Measurements from ENCODE around the gene CACNB2. TPM values are rescaled to one million over a fixed set of nuclear protein-coding genes. Genes with fewer than 3 reads are reported as not detected.

Gene CACNB2
- total RNA-seq, 1 experiment from 2014 or later: 0.07 TPM

DNA sequence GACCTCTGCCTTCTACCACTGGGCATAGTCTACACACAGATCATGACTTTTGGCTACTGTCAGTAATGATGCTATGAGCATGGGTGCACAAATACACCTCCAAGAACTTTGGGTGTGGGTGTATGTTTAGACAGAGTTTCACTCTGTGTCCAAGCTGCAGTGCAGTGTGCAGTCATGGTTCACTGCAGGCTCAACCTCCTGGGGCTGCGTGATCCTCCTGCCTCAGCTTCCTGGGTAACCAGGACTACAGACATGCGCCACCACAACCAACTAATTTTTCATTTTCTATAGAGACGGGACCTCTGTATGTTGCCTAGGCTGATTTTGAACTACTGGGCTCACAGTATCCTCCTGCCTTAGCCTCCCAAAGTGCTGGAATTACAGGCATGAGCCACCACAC lies 316.8 kb downstream of the CACNB2 start:
- BruUV-seq (replicated peaks): no TSS peak
- TF ChIP-seq EZH2phosphoT487 (IDR thresholded peaks at IDR 0.05; ENCODE audit: borderline replicate concordance, low read length) (no peak), EZH2 (IDR thresholded peaks at IDR 0.05; ENCODE audit: low read length, unreplicated experiment) (no peak), CTCF (conservative IDR thresholded peaks at IDR 0.05; ENCODE audit: low read depth, low read length) (no peak)

DNA sequence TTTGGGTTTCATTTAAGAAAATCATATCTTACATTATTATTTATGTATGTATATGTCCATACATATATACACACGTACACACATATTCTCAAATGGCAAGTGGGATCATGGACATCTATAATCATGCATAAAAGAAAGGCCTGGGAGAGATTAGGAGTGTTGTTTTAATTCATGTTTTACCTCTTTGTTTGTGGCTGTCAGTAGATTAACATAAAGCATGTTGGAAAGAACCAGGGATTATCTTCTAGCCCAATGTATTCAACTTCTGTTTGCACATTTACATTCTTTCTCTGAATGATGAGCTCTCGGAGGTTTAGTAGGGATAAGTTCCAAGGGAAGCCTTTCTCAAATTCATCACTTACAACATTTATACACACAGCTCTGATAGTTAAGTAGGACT lies 319.8 kb downstream of the CACNB2 start:
- H3K9me2 ChIP-seq (replicated peaks; ENCODE audit: low read length): no peaks in the 10 kb centered on the region
- ATAC-seq: no peak
- H3K36me3 ChIP-seq (ENCODE audit: low read depth, low read length): no peaks in the 10 kb centered on the region
- no peaks in the 10 kb centered on the region for H3F3A ChIP-seq (ENCODE audit: low read length, unreplicated experiment)
- ChIA-PET POLR2A (ENCODE audit: unreplicated experiment) (no interaction called here), CTCF (no interaction called here)
- no peaks in the 10 kb centered on the region for H3K9me3 ChIP-seq (ENCODE audit: low read length)
- H4K20me1 ChIP-seq (ENCODE audit: low read length): no peaks in the 10 kb centered on the region
- no peak overlapping the region for H3K9ac ChIP-seq (ENCODE audit: low read length)
- no TSS peak for BruUV-seq (replicated peaks)
- no peaks in the 10 kb centered on the region for H3K27me3 ChIP-seq (ENCODE audit: low read length)
- no peak for DNase-seq
- no peak overlapping the region for H2AFZ ChIP-seq (ENCODE audit: low read length)
- H3K4me1 ChIP-seq (ENCODE audit: insufficient read depth, low read length): no peaks in the 10 kb centered on the region
- no peak for TF ChIP-seq CTCF (conservative IDR thresholded peaks at IDR 0.05; ENCODE audit: low read depth, low read length)
- TF ChIP-seq EZH2phosphoT487 (IDR thresholded peaks at IDR 0.05; ENCODE audit: borderline replicate concordance, low read length): no peak
- no peak for TF ChIP-seq EZH2 (IDR thresholded peaks at IDR 0.05; ENCODE audit: low read length, unreplicated experiment)
- H3K79me2 ChIP-seq (ENCODE audit: low read length): no peaks in the 10 kb centered on the region
- no peak overlapping the region for H3K4me2 ChIP-seq (ENCODE audit: low read length)
- intact Hi-C loops (cut with micrococcal nuclease): no loop called here
- H3K4me3 ChIP-seq (ENCODE audit: low read length): no peak overlapping the region
- no peak overlapping the region for H3K27ac ChIP-seq (ENCODE audit: low read length)

More for the DNA sequence above, 316.8 kb downstream of the CACNB2 start:
- no peaks in the 10 kb centered on the region for H3K9me3 ChIP-seq (ENCODE audit: low read length)
- H3K9me2 ChIP-seq (replicated peaks; ENCODE audit: low read length): no peaks in the 10 kb centered on the region
- H3K79me2 ChIP-seq (ENCODE audit: low read length): no peaks in the 10 kb centered on the region
- DNase-seq (no peak), ATAC-seq (no peak)
- H3K36me3 ChIP-seq (ENCODE audit: low read depth, low read length): no peaks in the 10 kb centered on the region
- no peak overlapping the region for H3K4me2 ChIP-seq (ENCODE audit: low read length)
- CTCF ChIA-PET: no interaction called here
- H3K27me3 ChIP-seq (ENCODE audit: low read length): no peaks in the 10 kb centered on the region
- H2AFZ ChIP-seq (ENCODE audit: low read length): no peak overlapping the region
- intact Hi-C loops (cut with micrococcal nuclease): no loop called here
- H3K27ac ChIP-seq (ENCODE audit: low read length): no peak overlapping the region
- H3K9ac ChIP-seq (ENCODE audit: low read length): no peak overlapping the region
- no peaks in the 10 kb centered on the region for H3F3A ChIP-seq (ENCODE audit: low read length, unreplicated experiment)
- H3K4me3 ChIP-seq (ENCODE audit: low read length): no peak overlapping the region
- H3K4me1 ChIP-seq (ENCODE audit: insufficient read depth, low read length): no peaks in the 10 kb centered on the region
- no peaks in the 10 kb centered on the region for H4K20me1 ChIP-seq (ENCODE audit: low read length)
- POLR2A ChIA-PET (ENCODE audit: unreplicated experiment): no interaction called here

DNA sequence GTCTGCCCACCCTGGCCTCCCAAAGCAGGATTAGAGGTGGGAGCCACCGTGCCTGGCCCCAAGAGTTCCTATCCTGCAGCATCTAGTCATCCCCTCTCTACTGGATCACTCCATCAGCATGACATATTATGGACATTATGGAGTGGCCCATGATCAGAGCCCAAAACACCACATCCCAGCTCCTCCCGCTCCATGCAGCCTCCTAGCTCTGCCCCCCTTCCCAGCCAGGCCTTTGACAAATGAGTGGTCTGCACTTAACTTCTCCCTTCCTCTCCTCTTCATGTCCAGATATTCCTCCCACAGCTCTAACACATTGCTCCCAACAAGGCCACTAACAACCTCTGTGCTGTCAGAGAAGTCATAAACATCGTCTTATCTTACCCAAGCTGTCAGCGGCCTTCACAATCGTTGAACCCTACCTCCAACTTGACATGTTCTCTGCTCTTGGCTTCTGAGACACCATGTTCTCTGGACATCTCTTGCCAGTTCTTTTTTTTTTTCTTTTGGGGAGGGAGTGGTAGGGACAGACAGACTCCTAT lies 323.5 kb downstream of the CACNB2 start:
- CTCF ChIA-PET: no interaction called here
- H3K27me3 ChIP-seq (ENCODE audit: low read length): no peaks in the 10 kb centered on the region
- POLR2A ChIA-PET (ENCODE audit: unreplicated experiment): no interaction called here
- BruUV-seq (replicated peaks): no TSS peak
- no peaks in the 10 kb centered on the region for H3K4me1 ChIP-seq (ENCODE audit: insufficient read depth, low read length)
- DNase-seq (no peak), ATAC-seq (no peak)
- TF ChIP-seq CTCF (conservative IDR thresholded peaks at IDR 0.05; ENCODE audit: low read depth, low read length) (no peak), EZH2phosphoT487 (IDR thresholded peaks at IDR 0.05; ENCODE audit: borderline replicate concordance, low read length) (no peak), EZH2 (IDR thresholded peaks at IDR 0.05; ENCODE audit: low read length, unreplicated experiment) (no peak)
- no peak overlapping the region for H3K9ac ChIP-seq (ENCODE audit: low read length)
- H3K36me3 ChIP-seq (ENCODE audit: low read depth, low read length): no peaks in the 10 kb centered on the region
- H2AFZ ChIP-seq (ENCODE audit: low read length): no peak overlapping the region
- H4K20me1 ChIP-seq (ENCODE audit: low read length): no peaks in the 10 kb centered on the region
- no peaks in the 10 kb centered on the region for H3K9me3 ChIP-seq (ENCODE audit: low read length)
- no peaks in the 10 kb centered on the region for H3F3A ChIP-seq (ENCODE audit: low read length, unreplicated experiment)
- H3K9me2 ChIP-seq (replicated peaks; ENCODE audit: low read length): no peaks in the 10 kb centered on the region
- H3K4me2 ChIP-seq (ENCODE audit: low read length): no peak overlapping the region
- intact Hi-C loops (cut with micrococcal nuclease): no loop called here
- H3K4me3 ChIP-seq (ENCODE audit: low read length): no peak overlapping the region
- H3K27ac ChIP-seq (ENCODE audit: low read length): no peak overlapping the region
- no peaks in the 10 kb centered on the region for H3K79me2 ChIP-seq (ENCODE audit: low read length)
